ENCODE measurements around the gene PODXL2.

- TF ChIP-seq CTCF (IDR thresholded peaks at IDR 0.05; ENCODE audit: low read depth, low read length) (no peak), EZH2phosphoT487 (IDR thresholded peaks at IDR 0.05; ENCODE audit: low read depth) (no peak)
Observed at GRCh38 chr3:127674101-127674721, 45.2 kb downstream of the PODXL2 start.

All from OCI-LY3 (cell line).